Stimulated activated CD4-positive, alpha-beta T cell treated with anti-CD3 and anti-CD28 coated beads, Interleukin-2, amount 100 ng/mL, for 24 hours (primary cell): ENCODE results near the gene NR2C2.

ENCODE experiments used
- DNase-seq, 2 donors: peaks; one replicate each; pipeline ENCODE4 v3.0.0-alpha.2; 2020

The NR2C2 gene

DNA sequence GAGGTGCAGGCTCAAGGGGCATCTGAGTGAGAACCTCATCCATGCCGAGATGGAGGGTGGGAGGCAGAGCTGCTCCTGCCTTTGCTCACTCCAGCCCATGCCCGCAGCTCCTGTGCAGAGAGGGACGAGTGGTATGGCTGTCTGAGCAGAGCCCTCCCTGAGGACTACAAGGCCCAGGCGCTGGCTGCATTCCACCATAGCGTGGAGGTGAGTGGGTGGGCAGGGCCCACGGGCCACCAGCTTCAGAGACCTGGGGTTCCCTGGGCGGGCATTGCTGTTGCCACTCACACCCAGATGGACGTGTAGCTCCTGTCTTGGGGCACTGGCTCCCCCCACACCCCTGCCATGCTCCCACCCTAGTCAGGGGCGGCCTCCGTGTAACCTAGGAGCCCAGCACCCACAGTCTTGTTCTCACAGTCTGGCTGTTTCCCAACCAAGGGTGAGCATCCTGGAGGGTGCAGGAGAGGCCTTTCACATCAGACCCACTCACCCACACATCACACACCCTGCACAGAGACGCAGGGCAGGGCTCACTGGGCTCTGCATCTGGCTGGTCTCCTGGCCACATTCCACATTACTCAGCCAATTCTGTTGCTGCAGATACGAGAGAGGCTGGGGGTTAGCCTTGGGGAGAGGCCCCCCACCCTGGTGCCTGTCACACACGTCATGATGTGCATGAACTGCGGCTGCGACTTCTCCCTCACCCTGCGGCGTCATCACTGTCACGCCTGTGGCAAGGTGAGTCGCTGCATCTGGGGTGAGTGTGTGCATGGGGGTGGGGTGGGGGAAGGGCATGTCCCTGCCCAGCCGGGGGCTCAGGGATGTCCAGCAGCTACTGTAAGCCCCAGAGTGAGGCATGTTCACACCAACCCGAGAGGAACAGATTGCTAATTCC, 25.3 kb upstream of the NR2C2 start:
- no peak for DNase-seq

DNA sequence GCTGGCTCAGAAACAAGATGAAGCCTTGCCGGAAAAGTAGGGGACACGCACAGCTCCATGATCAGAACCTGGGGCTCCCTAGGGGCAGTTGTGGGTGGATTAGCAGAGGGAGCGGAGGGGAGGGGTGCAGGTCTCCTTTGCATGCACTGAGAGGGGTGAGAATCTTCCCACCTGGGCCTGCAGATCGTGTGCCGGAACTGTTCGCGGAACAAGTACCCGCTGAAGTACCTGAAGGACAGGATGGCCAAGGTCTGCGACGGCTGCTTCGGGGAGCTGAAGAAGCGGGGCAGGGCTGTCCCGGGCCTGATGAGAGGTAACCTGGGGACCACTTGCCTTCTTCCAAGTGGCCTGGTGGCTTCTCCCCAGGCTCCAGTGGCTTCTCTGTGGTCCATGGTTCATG, 24.5 kb upstream of the NR2C2 start:
- no peak for DNase-seq

DNA sequence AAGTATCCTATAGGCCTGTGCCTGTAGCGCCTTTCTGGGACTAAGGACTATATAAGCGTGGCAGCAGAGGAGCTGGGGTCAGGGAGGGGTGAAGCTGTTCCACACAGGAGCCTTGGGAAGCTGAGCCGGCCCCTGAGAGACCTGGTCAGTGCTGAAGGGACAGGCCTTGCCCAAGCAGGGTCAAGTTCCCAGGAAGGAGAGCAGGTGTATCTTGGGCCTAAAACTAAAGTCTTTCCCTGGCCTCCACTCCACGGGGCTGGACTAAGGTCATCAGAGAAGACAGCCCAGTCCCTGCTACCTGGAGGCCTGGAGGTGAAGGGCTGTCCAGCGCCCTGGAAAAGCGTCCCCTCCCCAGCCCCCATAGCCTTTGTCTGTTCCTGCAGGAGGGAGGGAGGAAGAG, 23.9 kb upstream of the NR2C2 start:
- DNase-seq, result no peak

DNA sequence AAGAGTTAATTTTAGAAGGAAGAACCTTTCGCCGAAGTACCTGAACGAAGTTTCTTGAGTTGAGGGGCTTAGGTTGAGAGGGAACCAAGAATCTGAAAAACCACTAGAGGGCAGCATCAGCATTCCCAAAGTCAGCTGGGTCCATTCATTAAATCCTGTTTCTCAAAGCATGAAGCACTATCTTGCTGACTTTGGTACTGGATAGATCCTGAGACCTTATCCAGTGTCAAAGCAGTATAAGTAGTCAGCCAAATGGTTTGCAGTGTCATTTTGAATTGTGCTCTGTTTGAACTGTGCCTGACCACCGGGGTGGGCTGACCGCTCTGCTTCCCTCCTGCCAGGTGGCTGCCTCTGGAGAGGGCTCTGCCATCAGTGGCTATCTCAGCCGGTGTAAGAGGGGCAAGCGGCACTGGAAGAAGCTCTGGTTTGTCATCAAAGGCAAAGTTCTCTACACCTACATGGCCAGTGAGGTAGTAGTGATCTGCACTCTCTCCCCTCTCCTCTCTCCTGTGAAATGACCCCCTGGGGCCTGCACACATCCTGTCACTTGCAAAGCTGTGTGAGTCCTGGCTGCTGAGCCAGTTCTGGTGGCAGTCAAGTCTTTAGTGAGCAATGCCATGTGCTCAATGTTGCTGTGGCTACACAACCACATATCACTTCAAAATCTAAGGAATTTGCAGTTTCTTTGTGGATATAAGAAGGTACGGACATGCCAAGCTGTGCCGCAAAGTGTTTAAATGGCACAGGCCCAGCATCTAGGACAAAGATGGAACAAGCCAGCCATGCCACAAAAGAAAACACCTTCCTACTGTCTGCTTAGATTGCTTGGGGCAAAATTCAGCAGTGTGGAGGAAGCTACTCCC, 21.4 kb upstream of the NR2C2 start:
- no peak for DNase-seq

DNA sequence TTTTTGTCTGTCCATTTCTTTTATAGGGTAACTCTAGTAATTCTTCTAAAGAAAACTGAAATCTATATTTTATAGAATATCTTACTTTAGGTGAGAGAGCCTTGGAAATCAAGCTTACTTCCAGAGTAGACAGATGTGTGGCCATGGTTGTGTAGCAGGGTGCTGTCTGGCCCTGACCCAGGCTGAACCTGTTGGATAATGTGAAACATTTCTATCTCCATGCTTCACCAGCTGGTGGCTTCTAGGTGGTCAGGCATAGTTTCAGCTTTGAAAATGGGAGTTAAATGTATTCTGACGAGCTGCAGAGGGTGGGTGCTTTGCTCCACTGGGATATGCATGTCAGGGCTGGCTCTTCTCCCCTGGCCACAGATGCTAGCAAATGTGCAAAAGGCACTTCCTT, 20.8 kb upstream of the NR2C2 start:
- no peak for DNase-seq

DNA sequence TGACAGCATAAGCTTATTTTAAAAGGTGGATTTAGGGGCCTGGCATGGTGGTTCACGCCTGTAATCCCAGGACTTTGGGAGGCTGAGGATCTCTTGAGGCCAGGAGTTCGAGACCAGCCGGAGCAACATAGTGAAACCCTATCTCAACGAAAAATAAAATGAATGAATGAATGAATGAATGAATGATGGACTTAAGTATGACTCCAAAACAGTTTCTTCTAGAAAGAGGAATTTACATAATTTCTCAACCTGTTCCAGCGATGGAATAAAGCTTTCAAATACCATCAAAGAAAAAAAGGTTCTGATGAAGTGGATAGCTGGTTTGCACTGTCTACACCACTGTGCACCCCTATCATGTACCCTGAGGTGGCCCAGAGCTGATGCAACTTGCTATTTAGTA, 20.1 kb upstream of the NR2C2 start:
- DNase-seq, result no peak

DNA sequence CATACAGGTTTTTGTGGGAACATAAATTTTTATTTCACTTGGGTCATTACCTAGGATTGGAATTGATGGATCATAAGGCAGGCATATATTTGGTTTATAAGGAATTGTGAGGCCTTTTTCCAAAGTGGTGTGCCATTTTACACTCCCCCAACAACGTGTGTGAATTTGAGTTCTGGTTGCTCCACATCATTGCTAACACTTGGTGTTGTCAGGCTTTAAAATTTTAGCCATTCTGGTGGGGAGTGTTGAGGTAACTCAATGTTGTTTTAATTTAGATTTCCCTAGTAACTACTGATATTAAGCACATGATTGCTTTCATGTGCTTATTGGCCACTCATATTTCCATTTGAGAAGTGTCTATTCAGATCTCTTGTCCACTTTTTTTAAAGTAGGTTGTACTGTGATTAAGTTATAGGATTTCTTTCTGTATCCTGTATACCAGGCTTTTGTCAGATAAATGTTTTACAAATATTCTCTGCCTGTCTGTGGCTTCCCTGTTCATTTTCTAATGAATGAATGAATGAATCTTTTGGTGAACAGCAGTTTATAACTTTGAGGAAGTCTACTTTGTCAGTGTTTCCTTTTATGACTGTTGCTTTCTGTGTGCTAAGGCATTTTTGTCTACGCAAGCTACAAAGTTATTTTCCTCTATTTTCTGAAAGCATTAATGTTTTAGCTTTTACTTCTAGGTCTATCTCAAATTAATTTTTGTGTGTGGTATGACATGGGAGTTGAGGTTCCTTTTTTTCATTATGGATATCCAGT, 17.9 kb upstream of the NR2C2 start:
- DNase-seq, result no peak

DNA sequence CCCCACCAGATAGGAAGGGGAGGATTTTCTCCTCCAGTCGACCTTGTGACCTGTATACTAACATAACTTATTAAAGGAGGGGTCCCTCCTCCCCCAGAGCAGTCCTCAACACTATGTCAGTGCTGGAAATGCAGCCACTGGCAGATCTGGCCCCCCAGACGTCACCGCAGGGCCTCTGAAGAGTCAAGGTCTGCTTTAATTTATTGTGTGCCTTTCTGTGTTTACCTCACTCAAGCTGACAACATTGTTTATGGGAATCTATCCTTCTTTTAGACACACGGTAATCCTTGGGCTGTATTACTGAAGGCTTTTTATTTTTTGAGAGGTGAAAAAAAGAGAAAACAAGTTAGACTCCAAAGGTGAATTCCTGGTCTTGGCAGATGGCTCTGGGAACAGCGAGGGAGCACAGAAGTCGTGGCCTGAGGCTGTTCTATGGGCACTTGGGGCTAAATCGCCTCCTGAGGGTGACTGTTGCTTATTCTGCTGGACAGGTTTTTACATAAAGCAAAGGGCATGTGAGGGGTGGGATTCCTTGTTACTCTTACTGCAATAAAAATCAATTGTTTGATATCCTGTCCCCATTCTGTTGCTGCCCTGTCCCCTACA, 13.5 kb upstream of the NR2C2 start:
- DNase-seq, result no peak

DNA sequence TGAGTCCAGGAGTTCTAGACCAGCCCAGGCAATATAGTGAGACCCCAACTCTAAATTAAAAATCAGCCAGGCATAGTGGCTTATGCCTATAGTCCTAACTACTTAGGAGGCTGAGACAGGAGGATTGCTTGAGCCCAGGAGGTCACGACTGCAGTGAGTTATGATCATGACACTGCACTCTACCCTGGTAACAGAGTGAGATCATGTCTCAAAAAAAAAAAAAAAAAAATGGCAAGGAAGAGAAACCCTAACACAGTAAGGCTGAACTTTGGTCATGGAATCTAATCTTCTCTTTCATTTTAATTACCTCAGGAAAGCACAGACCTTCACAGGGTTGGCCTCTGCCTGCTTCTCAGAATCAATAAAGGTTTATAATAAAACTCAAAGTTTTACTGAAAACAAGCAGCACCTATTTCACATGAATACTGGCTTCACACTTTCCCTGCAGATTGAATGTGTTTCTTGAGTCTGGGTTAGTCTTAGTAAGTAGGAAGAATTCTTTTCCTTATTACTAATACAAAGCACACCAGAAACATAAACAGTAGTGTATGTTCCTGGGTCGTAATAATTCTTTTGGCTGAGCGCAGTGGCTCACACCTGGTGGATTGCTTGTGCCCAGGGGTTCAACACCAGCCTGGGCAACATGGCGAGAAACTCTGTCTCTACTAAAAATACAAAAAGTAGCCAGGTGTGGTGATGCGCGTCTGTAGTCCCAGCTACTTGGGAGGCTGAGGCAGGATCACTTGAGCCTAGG, 11.6 kb upstream of the NR2C2 start:
- no peak for DNase-seq

DNA sequence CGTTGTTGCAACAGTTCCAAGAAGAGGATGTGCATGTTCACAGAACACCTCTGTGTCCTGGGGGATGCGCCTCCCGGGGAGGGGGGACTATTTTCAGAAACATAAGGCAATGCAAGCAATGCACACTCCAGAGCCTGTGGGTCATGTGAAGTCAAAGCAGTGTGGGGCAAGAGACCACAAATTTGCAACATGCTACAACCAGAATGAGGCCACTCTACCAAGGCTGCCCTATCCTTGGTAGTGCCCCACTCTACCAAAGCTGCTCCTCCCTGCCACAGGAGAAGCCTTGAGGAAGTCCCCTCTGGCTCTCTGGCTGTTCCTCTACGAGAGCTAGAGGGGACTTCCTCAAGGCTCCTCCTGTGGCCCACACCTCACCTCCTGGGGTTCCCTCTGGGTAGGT, 8.4 kb upstream of the NR2C2 start:
- DNase-seq, result no peak

DNA sequence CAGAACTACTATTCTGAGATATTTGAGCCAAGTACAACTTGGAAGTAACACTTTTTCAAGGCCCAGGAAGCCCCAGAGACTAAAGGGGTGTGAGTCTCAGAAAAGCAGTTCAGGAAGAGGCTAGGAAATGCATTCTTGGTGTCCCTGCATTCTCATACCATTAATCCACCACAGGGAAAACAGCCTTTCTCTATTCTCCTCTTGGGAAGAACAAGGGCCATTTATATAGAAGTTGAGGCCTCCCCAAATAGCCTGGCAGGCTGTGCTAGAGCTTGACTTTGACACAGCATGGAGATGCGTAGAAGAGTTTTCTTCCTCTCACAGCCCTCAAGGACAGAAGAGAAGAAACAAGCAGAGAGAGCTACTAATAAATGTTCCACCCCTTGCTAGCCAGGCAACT, 5.5 kb upstream of the NR2C2 start:
- DNase-seq, result no peak

DNA sequence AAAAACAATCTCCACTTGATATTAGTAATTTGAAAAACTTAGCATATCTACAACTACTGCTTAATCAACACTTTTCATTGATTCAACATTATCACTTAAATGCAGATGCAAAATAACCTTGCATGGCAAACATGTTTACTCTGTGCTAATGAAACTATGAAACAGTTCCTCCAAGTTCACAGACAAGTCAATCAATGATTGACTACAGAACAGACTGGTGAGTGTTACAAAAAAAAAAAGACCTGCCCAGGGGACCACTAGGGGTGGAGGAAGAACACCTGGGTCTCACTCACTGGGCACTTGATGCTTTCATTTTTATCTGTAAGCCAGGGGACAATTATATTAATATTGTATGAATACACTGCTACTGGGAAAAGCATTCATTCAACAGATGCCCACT, 4.3 kb upstream of the NR2C2 start:
- no peak for DNase-seq

DNA sequence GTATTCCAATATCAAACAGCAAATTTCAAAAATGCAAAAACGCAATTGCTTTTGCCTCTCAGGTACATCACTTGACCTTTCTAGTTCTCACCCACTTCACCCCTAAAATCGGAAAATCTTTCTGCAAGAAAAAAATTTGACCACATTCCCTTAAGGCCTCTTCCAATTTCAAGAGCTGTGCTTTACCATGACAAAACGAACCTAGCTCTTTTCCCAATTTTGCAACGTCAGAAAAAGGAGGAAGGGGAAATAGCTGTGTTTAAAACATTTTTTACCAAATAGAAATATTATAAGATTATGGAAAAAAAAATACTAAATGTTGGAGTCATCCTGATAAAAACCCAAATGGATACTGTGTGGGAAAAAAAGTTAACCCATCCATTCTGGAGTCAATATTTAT, 1.1 kb upstream of the NR2C2 start:
- DNase-seq, result no peak

DNA sequence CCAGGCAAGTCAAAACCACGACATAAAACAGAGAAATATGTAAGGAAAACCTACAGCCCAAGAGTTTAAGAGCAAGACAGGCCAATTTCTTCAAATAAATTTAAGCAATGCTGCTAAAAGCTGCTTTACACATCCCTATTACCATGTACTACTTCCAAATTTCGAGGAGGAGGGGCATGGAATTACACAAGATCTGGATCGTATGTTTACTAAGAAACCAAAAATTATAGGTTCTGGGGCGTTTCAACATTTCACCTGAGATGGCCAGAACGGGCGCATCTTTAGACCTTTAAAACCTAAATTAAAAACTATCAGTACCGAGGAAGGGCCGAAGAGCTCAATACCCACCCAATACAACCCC, 664 bp upstream of the NR2C2 start:
- no peak for DNase-seq

DNA sequence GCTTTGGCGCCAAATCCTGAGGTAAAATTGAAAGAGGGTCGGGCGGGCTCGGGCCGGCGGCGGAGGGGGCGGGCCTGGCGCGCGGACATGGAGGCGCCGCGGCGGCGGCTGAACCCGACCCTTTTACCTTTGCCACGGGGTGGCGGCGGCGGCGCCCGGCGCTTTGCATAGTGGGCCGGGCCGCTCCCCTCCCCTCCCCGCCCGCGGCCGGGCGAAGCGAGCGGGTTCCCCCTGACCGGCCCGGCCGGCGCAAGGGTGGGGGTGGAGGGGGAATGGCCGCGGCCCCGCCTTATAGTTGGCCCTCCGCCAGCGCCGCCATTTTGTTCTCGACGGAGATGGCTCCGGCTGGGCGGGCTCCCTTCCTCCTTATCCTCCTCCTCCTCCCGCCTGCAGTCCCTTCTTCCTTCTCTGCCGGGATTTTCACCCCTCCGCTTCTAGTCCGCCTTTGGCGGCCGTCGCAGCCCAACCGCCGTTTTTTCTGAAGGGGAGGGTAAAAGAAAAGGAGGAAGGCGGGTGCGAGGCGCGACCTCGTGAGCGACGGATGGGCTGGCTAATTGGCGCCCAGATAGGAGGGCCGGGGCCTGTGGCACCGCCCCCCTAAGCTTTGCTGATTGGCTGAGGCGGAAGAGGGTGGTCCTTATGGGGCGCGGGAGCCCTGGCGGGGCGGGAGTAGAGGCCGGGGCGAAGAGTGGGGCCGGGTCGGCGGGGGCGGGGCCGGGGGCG, 664 bp downstream of the NR2C2 start:
- DNase-seq, result peak; percentile 95 to 96

DNA sequence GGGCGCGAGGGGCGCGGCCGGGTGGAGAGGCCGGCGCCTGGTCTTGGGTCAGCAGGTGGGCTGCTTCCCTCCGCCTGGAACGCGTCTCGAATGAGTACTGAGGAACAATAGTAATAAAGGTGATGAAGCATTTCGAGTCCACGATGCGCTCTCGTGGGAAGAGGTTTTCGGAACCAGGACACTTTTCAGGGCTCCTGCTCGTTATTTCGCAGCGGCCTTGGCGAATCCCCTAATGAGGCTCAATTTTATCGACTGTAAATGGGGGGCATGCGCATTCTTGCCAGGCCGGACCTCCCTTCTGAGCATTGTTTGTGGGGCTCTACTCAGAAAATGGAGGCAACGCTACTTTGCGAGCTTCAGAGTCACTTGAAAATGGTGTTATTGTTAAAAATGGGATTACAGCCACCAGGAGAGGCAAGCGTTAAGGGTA, 1.2 kb downstream of the NR2C2 start:
- no peak for DNase-seq

DNA sequence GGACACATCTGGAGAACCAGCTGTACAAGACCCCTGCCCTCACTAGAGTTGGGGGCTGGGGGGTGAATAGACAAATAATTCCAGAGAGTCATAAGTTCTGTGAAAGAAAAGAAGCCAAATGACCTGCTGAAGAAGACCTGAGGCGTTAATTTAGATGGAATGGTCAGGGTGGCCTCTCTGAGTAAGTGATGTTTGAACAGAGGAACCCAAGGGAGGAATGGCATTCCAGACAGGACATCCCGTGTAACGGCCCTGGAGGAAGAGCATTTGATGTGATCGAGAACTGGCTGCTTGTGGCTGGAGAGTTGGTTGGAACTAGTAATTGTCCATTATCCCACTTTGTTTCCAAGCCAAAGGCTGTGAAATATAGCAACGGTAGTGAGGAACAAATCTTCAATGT, 1.7 kb downstream of the NR2C2 start:
- no peak for DNase-seq

DNA sequence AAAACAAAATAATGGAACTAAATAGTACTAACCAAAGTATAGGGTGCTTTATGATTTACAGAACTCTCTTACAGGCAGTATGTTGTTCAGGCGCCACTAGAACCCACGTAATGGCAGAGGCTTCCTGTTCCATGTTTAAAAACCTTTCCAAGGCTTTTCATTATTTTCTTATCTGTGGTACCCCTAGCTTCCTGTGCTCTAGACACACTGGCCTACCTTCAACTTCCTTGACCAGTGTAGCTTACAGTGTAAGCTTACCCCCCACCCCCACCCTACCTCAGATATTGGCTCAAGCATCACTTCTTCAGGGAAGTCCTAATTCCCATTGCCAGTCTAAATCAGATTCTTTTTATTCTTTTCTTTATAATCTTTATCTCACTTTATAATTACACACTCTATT, 2.9 kb downstream of the NR2C2 start:
- DNase-seq, result no peak

DNA sequence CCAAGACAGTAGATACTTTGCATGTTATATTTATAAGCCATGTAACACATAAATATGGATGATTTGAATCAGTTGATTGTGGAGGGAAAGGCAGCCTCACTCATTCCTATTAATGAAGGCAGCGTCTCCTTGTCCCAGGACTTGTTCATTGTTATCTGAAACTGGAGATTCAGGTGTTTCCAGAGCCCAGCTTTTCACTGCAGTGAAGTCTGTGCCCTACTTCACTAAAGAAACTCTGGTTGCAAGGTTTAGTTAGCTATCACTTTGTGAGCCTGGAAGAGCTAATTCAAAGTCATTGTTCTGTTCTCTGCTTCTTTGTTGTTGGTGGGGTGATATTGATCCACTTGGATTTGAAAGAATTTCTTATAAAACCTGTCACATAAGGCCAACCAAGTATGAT, 9.8 kb downstream of the NR2C2 start:
- no peak for DNase-seq

DNA sequence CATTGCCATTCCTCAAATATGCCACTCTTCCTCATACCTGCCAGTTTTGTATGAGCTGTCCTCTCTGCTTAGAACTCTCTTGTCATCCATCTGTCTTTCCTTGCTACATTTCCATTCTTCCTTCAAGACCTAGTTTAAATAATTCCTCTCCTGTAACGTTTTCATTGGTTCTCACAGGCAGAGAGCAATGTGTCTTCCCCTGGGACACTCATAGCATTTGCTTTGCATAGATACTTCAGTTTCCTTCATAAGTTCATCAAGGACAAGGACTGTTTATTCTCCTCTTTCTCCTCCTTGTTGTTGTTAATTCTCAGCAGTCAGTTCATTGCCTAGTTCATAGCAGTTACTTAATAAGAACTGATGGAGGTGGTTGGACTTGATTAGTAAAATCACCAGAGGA, 10.5 kb downstream of the NR2C2 start:
- DNase-seq, result no peak

DNA sequence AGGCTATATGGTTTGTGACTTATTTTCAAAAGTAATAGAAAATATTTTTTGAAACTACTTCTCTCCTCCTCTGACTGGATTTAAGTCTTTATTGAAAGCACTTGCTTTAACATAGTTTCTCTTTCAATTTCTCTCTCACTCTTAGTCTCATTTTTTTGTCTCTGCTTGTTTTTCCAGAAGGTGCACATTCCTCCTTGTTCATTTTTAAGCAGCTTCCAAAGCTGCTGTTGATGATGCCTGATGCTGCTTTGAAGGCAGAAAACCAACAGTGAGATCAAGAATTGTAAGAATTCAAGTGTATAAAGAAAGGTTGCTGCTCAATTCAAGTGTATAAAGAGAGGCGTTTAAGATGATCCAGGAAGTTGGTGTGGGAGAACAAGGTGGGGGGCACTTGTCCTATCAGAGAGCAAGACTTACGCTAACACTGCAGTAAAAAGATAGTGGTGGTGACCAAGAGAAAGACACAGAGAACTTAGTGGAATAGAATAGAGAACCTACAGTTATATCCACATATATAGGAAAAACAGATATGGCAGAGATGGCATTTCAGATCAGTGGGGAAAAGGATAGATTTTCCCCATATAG, 12.1 kb downstream of the NR2C2 start:
- no peak for DNase-seq
